Progenitor cell of endocrine pancreas (in vitro differentiated cells): ENCODE results near the gene XPNPEP1. TPM values are rescaled to one million over a fixed set of nuclear protein-coding genes. Genes with fewer than 3 reads are reported as not detected.
A peak's percentile ranks its signal among the peaks of the same experiment; 100 is the strongest.

Experiments used
- DNase-seq: peaks from one replicate; pipeline ENCODE4 v3.0.0; 2021; ENCODE audit warnings: low spot score; ENCODE audit not compliant: unreplicated experiment
- H3K27ac Mint-ChIP-seq: 2 replicates; pipeline ENCODE4 v1.8.0; 2021; ENCODE audit warnings: mild to moderate bottlenecking, moderate library complexity, mixed read lengths
- H3K27me3 Mint-ChIP-seq: 2 replicates; pipeline ENCODE4 v1.8.0; 2021; ENCODE audit warnings: mixed read lengths
- H3K36me3 Mint-ChIP-seq: 2 replicates; pipeline ENCODE4 v1.8.0; 2022; ENCODE audit warnings: mixed read lengths; ENCODE audit not compliant: insufficient read depth
- H3K4me1 Mint-ChIP-seq: 2 replicates; pipeline ENCODE4 v1.8.0; 2021; ENCODE audit warnings: low read depth, mixed read lengths
- H3K4me3 Mint-ChIP-seq: 2 replicates; pipeline ENCODE4 v1.8.0; 2021; ENCODE audit warnings: low read depth, mild to moderate bottlenecking, moderate library complexity, mixed read lengths
- H3K9me3 Mint-ChIP-seq: 2 replicates; pipeline ENCODE4 v1.8.0; 2021; ENCODE audit warnings: low read depth, mixed read lengths
- total RNA-seq: library from RNA; stranded (reverse); gene quantifications from 2 replicates; pipeline ENCODE4 v1.2.1, GENCODE V29; 2021
- TF ChIP-seq, protein P1 (sequence below): fragments of 200-600 bp; sonication (generic); IDR thresholded peaks from one replicate; pipeline ENCODE4 v1.5.0; 2021; ENCODE audit warnings: antibody characterized with exemption, mild to moderate bottlenecking; ENCODE audit not compliant: unreplicated experiment

Gene XPNPEP1
- total RNA-seq, 1 donor from 2014 or later, result 40.0 TPM

DNA sequence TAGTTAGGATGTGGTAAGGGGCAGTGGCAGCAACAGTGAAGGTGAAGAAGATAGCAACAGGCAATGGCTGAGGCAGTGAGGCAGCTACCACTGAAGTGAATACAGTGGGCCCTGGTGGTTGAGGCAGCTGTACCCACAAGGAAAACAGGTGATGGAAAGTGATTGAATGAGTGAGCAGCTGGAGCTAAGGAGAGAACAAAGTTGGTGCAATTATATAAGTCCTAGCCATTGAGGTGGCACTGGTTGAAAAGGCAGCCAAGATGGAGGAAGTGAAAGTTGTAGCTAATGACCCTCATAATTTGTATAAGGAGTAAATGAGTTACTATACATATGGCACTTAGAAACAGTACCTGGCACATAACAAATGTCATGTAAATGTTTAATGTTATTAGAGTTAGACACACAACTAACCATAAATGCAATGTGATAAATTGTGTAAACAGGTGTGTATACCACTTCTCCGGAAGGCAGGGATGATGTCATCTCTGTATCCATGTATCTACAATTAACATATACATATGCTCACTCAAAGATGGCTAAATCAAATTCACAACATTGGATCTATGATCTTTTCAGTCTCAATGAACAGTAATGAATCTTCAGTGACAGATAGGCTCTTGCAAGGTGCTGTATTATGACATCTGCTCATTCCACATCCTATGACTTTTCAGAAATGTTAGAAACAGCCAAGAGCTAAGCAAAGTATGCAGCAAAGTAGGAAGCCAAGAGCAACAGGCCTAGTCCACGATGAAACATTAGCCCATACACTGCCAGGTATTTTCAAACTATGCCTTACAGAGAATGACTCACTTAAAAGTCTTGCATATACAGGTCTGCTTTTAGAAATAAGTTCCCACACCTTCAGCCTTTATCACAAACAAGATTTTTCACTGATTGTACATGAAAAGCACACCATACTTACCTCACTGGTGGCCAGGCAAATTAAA lies 10.7 kb downstream of the XPNPEP1 start:
- Mint-ChIP-seq H3K9me3 (peaks cover 3% of the 10 kb centered on the region), H3K4me3 (no peak overlapping the region), H3K36me3 (peaks cover 23% of the 10 kb centered on the region), H3K4me1 (peaks cover 18% of the 10 kb centered on the region), H3K27me3 (no peaks in the 10 kb centered on the region), H3K27ac (peak overlapping the region; percentile 63)
- TF ChIP-seq, protein P1, sequence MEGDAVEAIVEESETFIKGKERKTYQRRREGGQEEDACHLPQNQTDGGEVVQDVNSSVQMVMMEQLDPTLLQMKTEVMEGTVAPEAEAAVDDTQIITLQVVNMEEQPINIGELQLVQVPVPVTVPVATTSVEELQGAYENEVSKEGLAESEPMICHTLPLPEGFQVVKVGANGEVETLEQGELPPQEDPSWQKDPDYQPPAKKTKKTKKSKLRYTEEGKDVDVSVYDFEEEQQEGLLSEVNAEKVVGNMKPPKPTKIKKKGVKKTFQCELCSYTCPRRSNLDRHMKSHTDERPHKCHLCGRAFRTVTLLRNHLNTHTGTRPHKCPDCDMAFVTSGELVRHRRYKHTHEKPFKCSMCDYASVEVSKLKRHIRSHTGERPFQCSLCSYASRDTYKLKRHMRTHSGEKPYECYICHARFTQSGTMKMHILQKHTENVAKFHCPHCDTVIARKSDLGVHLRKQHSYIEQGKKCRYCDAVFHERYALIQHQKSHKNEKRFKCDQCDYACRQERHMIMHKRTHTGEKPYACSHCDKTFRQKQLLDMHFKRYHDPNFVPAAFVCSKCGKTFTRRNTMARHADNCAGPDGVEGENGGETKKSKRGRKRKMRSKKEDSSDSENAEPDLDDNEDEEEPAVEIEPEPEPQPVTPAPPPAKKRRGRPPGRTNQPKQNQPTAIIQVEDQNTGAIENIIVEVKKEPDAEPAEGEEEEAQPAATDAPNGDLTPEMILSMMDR, result no peak
- DNase-seq, result no peak

- Mint-ChIP-seq H3K36me3 (peaks cover 27% of the 10 kb centered on the region), H3K27ac (no peak overlapping the region), H3K27me3 (no peaks in the 10 kb centered on the region), H3K4me1 (peaks cover 18% of the 10 kb centered on the region), H3K4me3 (no peak overlapping the region), H3K9me3 (peaks cover 2% of the 10 kb centered on the region)
- TF ChIP-seq, protein P1, result no peak
- no peak for DNase-seq
These were observed 11.4 kb downstream of the XPNPEP1 start for GRCh38 chr10:109911903-109912302.

- Mint-ChIP-seq H3K27ac (no peak overlapping the region), H3K4me1 (peaks cover 7% of the 10 kb centered on the region), H3K36me3 (peaks cover 40% of the 10 kb centered on the region), H3K4me3 (no peak overlapping the region), H3K9me3 (no peaks in the 10 kb centered on the region), H3K27me3 (no peaks in the 10 kb centered on the region)
- DNase-seq, result no peak
- TF ChIP-seq, protein P1, result no peak
These were observed 17.0 kb downstream of the XPNPEP1 start for GRCh38 chr10:109906316-109906715.

DNA sequence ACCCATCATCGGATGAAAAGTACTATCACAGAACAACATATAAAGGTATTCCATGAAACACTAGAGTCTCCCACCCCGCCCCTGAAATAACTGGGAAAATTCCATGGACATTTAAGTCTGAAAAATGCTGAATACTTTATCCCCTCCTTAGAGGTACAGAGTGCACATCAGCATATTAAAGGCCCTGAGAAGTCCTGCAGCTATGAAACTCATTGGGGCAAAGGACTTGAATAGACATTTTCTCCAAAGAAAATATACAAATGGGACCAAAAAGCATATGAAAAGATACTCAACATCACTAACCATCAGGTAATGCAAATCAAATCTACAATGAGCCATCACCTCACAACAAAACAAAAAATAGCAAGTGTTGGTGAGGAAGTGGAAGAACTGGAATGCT lies 18.9 kb downstream of the XPNPEP1 start:
- no peak for DNase-seq
- peaks cover 7% of the 10 kb centered on the region for H3K4me1 Mint-ChIP-seq
- peaks cover 33% of the 10 kb centered on the region for H3K36me3 Mint-ChIP-seq
- H3K27me3 Mint-ChIP-seq, result no peaks in the 10 kb centered on the region
- no peak overlapping the region for H3K4me3 Mint-ChIP-seq
- TF ChIP-seq, protein P1, result no peak
- H3K9me3 Mint-ChIP-seq, result no peaks in the 10 kb centered on the region
- no peak overlapping the region for H3K27ac Mint-ChIP-seq

- Mint-ChIP-seq H3K4me3 (no peak overlapping the region), H3K4me1 (peaks cover 7% of the 10 kb centered on the region), H3K36me3 (peaks cover 33% of the 10 kb centered on the region), H3K9me3 (no peaks in the 10 kb centered on the region), H3K27ac (peak overlapping the region; percentile 8), H3K27me3 (no peaks in the 10 kb centered on the region)
- TF ChIP-seq, protein P1, result no peak
- DNase-seq, result no peak
These were observed 20.0 kb downstream of the XPNPEP1 start for GRCh38 chr10:109902992-109903947.
